CD8-positive, alpha-beta memory T cell (primary cell): ENCODE data around the gene KCTD4. TPM values are rescaled to one million over a fixed set of nuclear protein-coding genes. Genes with fewer than 3 reads are reported as not detected.

ENCODE experiments used
- CTCF ChIA-PET: fragments of 350-600 bp; sonication (Branson Sonifier 250); formaldehyde crosslinking; loops from one replicate; lab custom pipeline; 2021; ENCODE audit warnings: antibody characterized with exemption; lab: Charles Lee
- POLR2A ChIA-PET: fragments of 350-600 bp; sonication (Branson Sonifier 250); formaldehyde crosslinking; loops from one replicate; lab custom pipeline; 2021; ENCODE audit warnings: antibody characterized with exemption; lab: Charles Lee
- DNase-seq, 5 donors: peaks; one replicate each; pipeline versions ENCODE4 v3.0.0 to v3.0.0-alpha.2; 2020 to 2022; ENCODE audit warnings: mixed read lengths in 1 of 5
- H3K27ac ChIP-seq: one replicate; pipeline ENCODE4 v1.7.0; 2013; ENCODE audit warnings: low read depth, mild to moderate bottlenecking, low read length, moderate library complexity
- H3K27me3 ChIP-seq: 2 replicates; pipeline ENCODE4 v1.7.0; 2013; ENCODE audit warnings: low read length, mild to moderate bottlenecking; ENCODE audit not compliant: insufficient read depth, poor library complexity, severe bottlenecking
- H3K36me3 ChIP-seq: 2 replicates; pipeline ENCODE4 v1.7.0; 2013; ENCODE audit warnings: mild to moderate bottlenecking, low read length, moderate library complexity; ENCODE audit not compliant: insufficient read depth
- H3K4me1 ChIP-seq: 2 replicates; pipeline ENCODE4 v1.7.0; 2013; ENCODE audit warnings: mild to moderate bottlenecking, low read length, moderate library complexity; ENCODE audit not compliant: insufficient read depth
- H3K4me3 ChIP-seq: 2 replicates; pipeline ENCODE4 v1.7.0; 2013; ENCODE audit warnings: mild to moderate bottlenecking, low read length
- H3K9me3 ChIP-seq: 2 replicates; pipeline ENCODE4 v1.7.0; 2013; ENCODE audit warnings: mild to moderate bottlenecking, low read length
- H3K27ac Mint-ChIP-seq, 8 donors: one replicate each; pipeline ENCODE4 v1.8.0; 2020 to 2021; ENCODE audit warnings: mixed read lengths in 8 of 8, mild to moderate bottlenecking in 6 of 8, inconsistent platforms in 3 of 8, moderate library complexity in 3 of 8
- H3K27me3 Mint-ChIP-seq, 2 donors: one replicate each; pipeline ENCODE4 v1.8.0; 2020 to 2021; ENCODE audit warnings: mixed read lengths in 2 of 2, mild to moderate bottlenecking in 1 of 2, moderate library complexity in 1 of 2
- H3K36me3 Mint-ChIP-seq, 3 donors: one replicate each; pipeline ENCODE4 v1.8.0; 2020 to 2021; ENCODE audit warnings: mixed read lengths in 3 of 3, inconsistent platforms in 1 of 3, mild to moderate bottlenecking in 1 of 3
- H3K4me1 Mint-ChIP-seq, 3 donors: one replicate each; pipeline ENCODE4 v1.8.0; 2020 to 2021; ENCODE audit warnings: mixed read lengths in 3 of 3, inconsistent platforms in 1 of 3, mild to moderate bottlenecking in 1 of 3
- H3K4me3 Mint-ChIP-seq, 7 donors: one replicate each; pipeline ENCODE4 v1.8.0; 2020 to 2021; ENCODE audit warnings: mixed read lengths in 7 of 7, mild to moderate bottlenecking in 6 of 7, moderate library complexity in 4 of 7, inconsistent platforms in 2 of 7
- H3K9me3 Mint-ChIP-seq, 5 donors: one replicate each; pipeline ENCODE4 v1.8.0; 2020 to 2022; ENCODE audit warnings: mixed read lengths in 5 of 5, mild to moderate bottlenecking in 3 of 5, moderate library complexity in 2 of 5, inconsistent platforms in 1 of 5
- polyA plus RNA-seq: library from polyadenylated mRNA; unstranded; fragments of 300-500 nt; fragmentation: Illumina TruSeq; gene quantifications from one replicate; pipeline ENCODE4 v1.2.3, GENCODE V29; 2021
- total RNA-seq, 2 experiments: library from RNA; stranded (reverse); gene quantifications; one replicate each; pipeline ENCODE4 v1.2.3, GENCODE V29; 2021

KCTD4 gene
- total and polyA plus RNA-seq, 3 experiments from 2014 or later, result not detected

DNA sequence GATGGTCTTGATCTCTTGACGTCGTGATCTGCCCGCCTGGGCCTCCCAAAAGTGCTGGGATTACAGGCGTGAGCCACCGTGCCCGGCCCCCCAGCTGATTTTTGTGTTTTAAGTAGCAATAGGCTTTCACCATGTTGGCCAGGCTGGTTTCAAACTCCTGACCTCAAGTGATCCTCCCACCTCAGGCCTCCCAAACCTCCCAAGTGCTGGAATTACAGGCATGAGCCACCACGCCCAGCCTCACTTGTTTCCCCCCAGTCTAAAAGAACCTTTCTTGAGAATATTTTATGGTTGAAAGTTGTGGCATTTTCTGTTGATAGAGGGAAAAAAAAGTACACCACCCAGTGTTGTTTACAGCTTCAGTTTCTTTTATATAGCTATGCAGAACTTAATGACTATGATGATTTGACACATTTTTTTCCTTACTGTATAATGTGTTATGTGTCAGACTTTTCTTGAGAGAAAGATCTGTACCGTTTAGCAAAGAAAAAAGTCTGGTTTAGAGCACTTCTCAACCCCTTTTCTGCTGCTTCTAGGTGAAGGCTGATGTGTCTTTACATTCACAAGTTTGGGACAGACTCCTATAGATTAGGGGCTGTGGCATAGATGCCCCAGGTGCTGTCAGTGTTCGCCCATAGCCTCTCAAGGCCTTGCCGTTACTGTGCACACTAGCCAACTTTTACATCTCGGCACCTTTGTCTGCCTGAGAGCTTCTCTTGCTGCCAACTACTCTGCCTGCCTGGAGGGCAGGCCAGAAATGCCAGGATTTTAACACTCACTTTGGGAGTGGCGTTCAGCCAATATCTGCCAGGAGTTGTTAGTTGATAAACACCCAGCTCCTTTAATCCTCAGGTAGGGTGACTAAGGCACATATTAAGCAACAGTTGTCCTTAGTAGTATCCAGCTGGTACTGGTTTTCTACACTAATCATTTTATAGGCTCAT lies 33.0 kb downstream of the KCTD4 start:
- Histone ChIP-seq H3K27ac (no peak overlapping the region), H3K9me3 (no peaks in the 10 kb centered on the region), H3K27me3 (no peaks in the 10 kb centered on the region), H3K4me1 (no peaks in the 10 kb centered on the region), H3K4me3 (no peak overlapping the region), H3K36me3 (no peaks in the 10 kb centered on the region)
- no peaks in the 10 kb centered on the region for H3K27me3 Mint-ChIP-seq
- peak overlapping the region in 3 of 8 donors; percentile 2 to 69 (median 68) for H3K27ac Mint-ChIP-seq
- peaks cover 8 to 19% (median 17%) of the 10 kb centered on the region in 3 donors for H3K4me1 Mint-ChIP-seq
- ChIA-PET POLR2A (interaction anchor here (0.7 kb wide), 1 partner anchor 612 kb away, joined by 3 read pairs; no protein-coding TSS in a partner anchor), CTCF (interaction anchor here (0.7 kb wide), 1 partner anchor 480 kb away, joined by 3 read pairs; no protein-coding TSS in a partner anchor)
- no peak overlapping the region for H3K4me3 Mint-ChIP-seq
- no peak for DNase-seq
- no peaks in the 10 kb centered on the region for H3K9me3 Mint-ChIP-seq
- H3K36me3 Mint-ChIP-seq, result peaks cover 9 to 45% (median 17%) of the 10 kb centered on the region in 3 donors

DNA sequence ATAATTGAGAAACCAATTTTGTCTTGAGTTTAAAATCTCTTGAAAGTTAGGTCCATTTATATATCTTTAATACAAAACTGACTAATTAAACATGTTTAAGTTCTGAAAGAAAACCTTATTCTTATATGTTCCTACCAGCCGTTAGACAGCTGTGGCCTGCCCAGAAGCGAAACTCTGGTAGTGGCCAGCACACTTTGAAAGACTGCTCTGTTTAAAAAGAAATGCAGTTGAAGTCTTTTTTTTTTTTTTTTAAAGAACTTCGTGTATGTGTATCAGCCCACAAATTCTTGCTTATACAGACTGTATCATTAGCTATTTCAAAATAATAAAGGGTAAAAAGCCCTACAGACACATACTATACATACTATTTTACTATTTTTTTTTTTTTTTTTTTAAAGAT lies 34.0 kb downstream of the KCTD4 start:
- H3K4me1 Mint-ChIP-seq, result peaks cover 9 to 10% (median 9%) of the 10 kb centered on the region in 3 donors
- H3K9me3 Mint-ChIP-seq, result no peaks in the 10 kb centered on the region
- Histone ChIP-seq H3K4me3 (no peak overlapping the region), H3K27ac (no peak overlapping the region), H3K36me3 (no peaks in the 10 kb centered on the region), H3K27me3 (no peaks in the 10 kb centered on the region), H3K4me1 (no peaks in the 10 kb centered on the region), H3K9me3 (no peaks in the 10 kb centered on the region)
- no peaks in the 10 kb centered on the region for H3K27me3 Mint-ChIP-seq
- no peak for DNase-seq
- ChIA-PET POLR2A (no interaction called here), CTCF (no interaction called here)
- no peak overlapping the region for H3K27ac Mint-ChIP-seq
- H3K36me3 Mint-ChIP-seq, result peaks cover 4 to 41% (median 12%) of the 10 kb centered on the region in 3 donors
- H3K4me3 Mint-ChIP-seq, result no peak overlapping the region

DNA sequence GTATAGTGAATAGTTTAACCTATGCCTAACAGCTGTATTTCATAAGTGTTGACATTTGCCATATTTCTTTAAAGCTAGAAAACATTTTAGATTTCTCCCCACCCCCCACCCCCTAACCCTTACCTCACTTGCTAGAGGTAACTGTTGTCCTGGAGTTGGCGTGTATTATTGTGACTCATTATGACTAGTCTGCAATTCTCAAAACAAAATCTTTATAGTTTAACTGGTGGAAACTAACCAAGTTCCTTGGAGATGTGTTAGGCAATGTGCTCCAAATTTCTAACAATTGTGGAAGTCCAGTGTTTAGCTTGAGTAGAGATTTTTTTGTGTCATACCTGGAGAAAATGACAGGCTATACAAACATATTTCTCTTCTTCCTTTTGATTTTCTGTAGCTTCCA lies 38.0 kb downstream of the KCTD4 start:
- Histone ChIP-seq H3K27me3 (no peaks in the 10 kb centered on the region), H3K4me1 (no peaks in the 10 kb centered on the region), H3K36me3 (no peaks in the 10 kb centered on the region), H3K9me3 (no peaks in the 10 kb centered on the region), H3K27ac (no peak overlapping the region), H3K4me3 (no peak overlapping the region)
- Mint-ChIP-seq H3K27ac (no peak overlapping the region), H3K36me3 (peaks cover 11 to 50% (median 19%) of the 10 kb centered on the region in 3 donors), H3K9me3 (no peaks in the 10 kb centered on the region), H3K4me3 (no peak overlapping the region), H3K4me1 (peaks cover 0 to 6% (median 0%) of the 10 kb centered on the region in 3 donors), H3K27me3 (no peaks in the 10 kb centered on the region)
- no peak for DNase-seq
- POLR2A ChIA-PET, result no interaction called here
- CTCF ChIA-PET, result no interaction called here

DNA sequence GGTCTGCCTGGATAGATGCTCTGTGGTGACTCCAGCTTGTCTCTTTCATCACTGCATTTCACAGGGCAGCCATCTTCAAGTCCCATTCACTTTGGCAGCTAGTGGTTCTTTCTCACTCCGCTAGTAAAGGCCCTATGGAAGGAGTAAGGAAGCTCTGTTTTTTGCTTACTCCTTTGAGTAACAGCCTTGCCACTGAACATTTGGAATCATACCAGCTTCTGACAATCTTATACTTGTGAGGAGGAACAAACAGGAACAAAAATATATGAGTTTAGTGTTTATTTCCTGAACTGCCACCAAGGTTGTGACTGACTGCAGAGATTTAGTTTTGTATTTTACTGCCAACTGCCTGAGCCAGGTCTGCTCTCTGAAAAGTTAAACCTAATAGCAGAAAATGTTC lies 38.7 kb downstream of the KCTD4 start:
- H3K36me3 ChIP-seq, result no peaks in the 10 kb centered on the region
- no peaks in the 10 kb centered on the region for H3K9me3 Mint-ChIP-seq
- DNase-seq, result no peak
- H3K36me3 Mint-ChIP-seq, result peaks cover 12 to 52% (median 21%) of the 10 kb centered on the region in 3 donors
- ChIA-PET POLR2A (no interaction called here), CTCF (no interaction called here)
- H3K27me3 ChIP-seq, result no peaks in the 10 kb centered on the region
- no peak overlapping the region for H3K27ac ChIP-seq
- peaks cover 0 to 6% (median 0%) of the 10 kb centered on the region in 3 donors for H3K4me1 Mint-ChIP-seq
- peak overlapping the region in 1 of 8 donors; percentile 32 for H3K27ac Mint-ChIP-seq
- no peak overlapping the region for H3K4me3 ChIP-seq
- H3K27me3 Mint-ChIP-seq, result no peaks in the 10 kb centered on the region
- H3K4me3 Mint-ChIP-seq, result no peak overlapping the region
- no peaks in the 10 kb centered on the region for H3K9me3 ChIP-seq
- H3K4me1 ChIP-seq, result no peaks in the 10 kb centered on the region

DNA sequence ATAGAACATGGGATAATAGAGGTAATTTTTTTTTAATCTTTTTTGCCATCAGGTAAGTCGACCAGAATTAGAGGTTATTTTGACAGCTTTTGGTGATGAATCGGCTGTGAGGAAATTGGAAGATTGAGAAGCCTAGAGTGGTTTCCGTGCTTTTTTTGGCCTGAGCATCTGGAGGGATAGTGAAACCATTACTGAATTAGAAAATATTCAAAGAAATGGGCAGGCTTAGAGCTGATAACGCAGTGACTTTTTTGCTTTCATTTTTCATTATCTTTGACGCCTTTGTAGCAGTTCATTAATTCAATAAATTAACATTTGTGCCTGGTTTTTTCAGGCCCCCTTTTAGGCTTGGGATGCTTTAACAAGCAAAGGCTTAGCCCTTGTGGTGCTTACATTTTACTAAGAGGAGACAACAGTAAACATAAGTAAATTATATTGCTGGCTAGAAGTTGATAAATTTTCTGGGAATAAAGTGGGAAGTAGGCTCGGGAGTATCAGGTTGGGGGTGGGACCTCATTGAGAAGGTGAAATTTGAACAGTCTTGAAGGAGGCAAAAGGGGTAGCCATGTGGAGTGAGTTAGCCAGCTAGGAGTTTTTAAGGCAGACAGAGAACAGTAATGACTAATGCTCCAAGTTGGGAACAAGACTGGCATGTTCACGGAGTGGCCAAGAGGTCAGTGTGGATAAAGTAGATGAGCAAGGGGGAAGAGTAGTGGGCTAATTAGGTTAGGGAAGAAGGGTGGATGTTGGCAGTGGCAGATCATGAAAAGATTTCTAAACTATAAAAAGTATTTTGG lies 44.1 kb downstream of the KCTD4 start:
- Mint-ChIP-seq H3K27ac (peak overlapping the region in 1 of 8 donors; percentile 76), H3K4me3 (no peak overlapping the region), H3K4me1 (peaks cover 0 to 2% (median 0%) of the 10 kb centered on the region in 3 donors), H3K27me3 (no peaks in the 10 kb centered on the region), H3K9me3 (no peaks in the 10 kb centered on the region), H3K36me3 (peaks cover 25 to 70% (median 31%) of the 10 kb centered on the region in 3 donors)
- H3K9me3 ChIP-seq, result no peaks in the 10 kb centered on the region
- no peaks in the 10 kb centered on the region for H3K27me3 ChIP-seq
- H3K27ac ChIP-seq, result no peak overlapping the region
- no peak for DNase-seq
- H3K4me1 ChIP-seq, result no peaks in the 10 kb centered on the region
- H3K36me3 ChIP-seq, result peaks cover 3% of the 10 kb centered on the region
- H3K4me3 ChIP-seq, result no peak overlapping the region
- ChIA-PET POLR2A (interaction anchor here (0.6 kb wide), 1 partner anchor 17 kb away, joined by 3 read pairs; no protein-coding TSS in a partner anchor), CTCF (no interaction called here)

DNA sequence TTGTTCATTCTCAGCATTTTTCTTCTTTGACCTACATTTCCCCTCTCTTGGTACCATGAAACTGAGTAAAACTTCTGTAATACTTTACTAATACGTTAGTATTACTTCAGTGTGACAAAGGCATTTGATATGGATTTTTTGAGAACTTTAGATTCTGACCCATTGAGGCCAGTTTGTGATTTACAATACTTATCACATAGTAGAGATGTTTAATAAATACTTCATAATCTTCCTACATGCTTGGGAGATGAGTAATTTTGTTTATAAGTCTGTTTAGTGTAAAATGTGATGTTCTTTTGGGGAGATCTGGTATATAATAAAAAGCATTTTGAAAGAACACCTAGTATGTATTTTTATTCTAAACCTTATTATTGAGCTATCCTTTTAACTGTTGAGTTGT lies 50.9 kb downstream of the KCTD4 start:
- no peak overlapping the region for H3K27ac ChIP-seq
- no peaks in the 10 kb centered on the region for H3K4me1 ChIP-seq
- H3K4me3 Mint-ChIP-seq, result no peak overlapping the region
- H3K9me3 ChIP-seq, result no peaks in the 10 kb centered on the region
- no peak overlapping the region for H3K27ac Mint-ChIP-seq
- POLR2A ChIA-PET, result no interaction called here
- no peak overlapping the region for H3K4me3 ChIP-seq
- no peaks in the 10 kb centered on the region for H3K27me3 Mint-ChIP-seq
- no peaks in the 10 kb centered on the region for H3K27me3 ChIP-seq
- CTCF ChIA-PET, result interaction anchor here (1.2 kb wide), 1 partner anchor 1238 kb away, joined by 4 read pairs; no protein-coding TSS in a partner anchor
- DNase-seq, result no peak
- H3K4me1 Mint-ChIP-seq, result peaks cover 16 to 30% (median 26%) of the 10 kb centered on the region in 3 donors
- no peaks in the 10 kb centered on the region for H3K9me3 Mint-ChIP-seq
- H3K36me3 ChIP-seq, result no peaks in the 10 kb centered on the region
- H3K36me3 Mint-ChIP-seq, result peaks cover 9 to 25% (median 15%) of the 10 kb centered on the region in 3 donors

DNA sequence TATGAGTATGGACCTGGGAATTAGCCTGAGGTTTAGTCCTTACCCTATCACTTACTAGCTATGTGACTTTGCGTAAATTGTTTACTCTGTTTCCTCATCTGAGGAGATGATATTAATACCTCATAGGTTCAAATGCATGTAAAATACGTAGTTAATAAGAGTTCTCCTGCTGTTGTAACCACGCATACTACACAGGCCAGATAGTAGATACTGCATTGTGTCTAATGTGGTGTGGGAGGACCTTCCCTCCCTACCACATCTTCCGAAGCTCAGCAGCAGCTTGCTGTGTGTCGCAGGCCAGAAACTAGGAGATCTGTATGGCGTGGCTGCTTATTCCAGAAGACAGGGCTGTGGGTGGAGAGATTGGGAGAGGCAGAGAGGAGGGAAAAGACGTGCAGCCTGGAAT lies 57.5 kb downstream of the KCTD4 start:
- no peaks in the 10 kb centered on the region for H3K27me3 Mint-ChIP-seq
- H3K9me3 Mint-ChIP-seq, result no peaks in the 10 kb centered on the region
- no peaks in the 10 kb centered on the region for H3K27me3 ChIP-seq
- ChIA-PET CTCF (interaction anchor here (1.3 kb wide), 1 partner anchor 168 kb away, joined by 3 read pairs; no protein-coding TSS in a partner anchor), POLR2A (no interaction called here)
- no peak overlapping the region for H3K27ac ChIP-seq
- no peak overlapping the region for H3K4me3 Mint-ChIP-seq
- no peaks in the 10 kb centered on the region for H3K4me1 ChIP-seq
- DNase-seq, result no peak
- H3K27ac Mint-ChIP-seq, result peak overlapping the region in 1 of 8 donors; percentile 66
- peaks cover under 1% of the 10 kb centered on the region for H3K36me3 ChIP-seq
- H3K4me1 Mint-ChIP-seq, result peaks cover 28 to 55% (median 39%) of the 10 kb centered on the region in 3 donors
- peaks cover 2 to 29% (median 12%) of the 10 kb centered on the region in 3 donors for H3K36me3 Mint-ChIP-seq
- no peak overlapping the region for H3K4me3 ChIP-seq
- no peaks in the 10 kb centered on the region for H3K9me3 ChIP-seq
